H54 (cell line): ENCODE measurements around the gene SLC35G4.
"Not testable (repeated sequence)": the region's sequence is repeated elsewhere in the genome, so short reads cannot be mapped to it uniquely, and the experiment has no call there.

Experiments used
- DNase-seq: peaks from one replicate; pipeline ENCODE4 v3.0.0; 2011; ENCODE audit warnings: low spot score, mixed read lengths; ENCODE audit not compliant: insufficient read length
- FAIRE-seq: peaks from 3 replicates; lab custom pipeline; 2011; peaks lifted over from hg19 to GRCh38; lab: Jason Lieb, UNC
- POLR2A ChIP-seq: IDR thresholded peaks from 2 replicates; pipeline ENCODE4 v1.6.1; 2011; ENCODE audit warnings: low read depth, mild to moderate bottlenecking, low read length

SLC35G4 gene

GRCh38 chr18:11586896-11587295, 22.5 kb upstream of the SLC35G4 start:
- DNase-seq (no peak), FAIRE-seq (no peak)
- TF ChIP-seq POLR2A = no peak

- no peak for DNase-seq
- TF ChIP-seq POLR2A = no peak
- FAIRE-seq = no peak
Measured at GRCh38 chr18:11587432-11587831, 22.0 kb upstream of the SLC35G4 start.

DNA sequence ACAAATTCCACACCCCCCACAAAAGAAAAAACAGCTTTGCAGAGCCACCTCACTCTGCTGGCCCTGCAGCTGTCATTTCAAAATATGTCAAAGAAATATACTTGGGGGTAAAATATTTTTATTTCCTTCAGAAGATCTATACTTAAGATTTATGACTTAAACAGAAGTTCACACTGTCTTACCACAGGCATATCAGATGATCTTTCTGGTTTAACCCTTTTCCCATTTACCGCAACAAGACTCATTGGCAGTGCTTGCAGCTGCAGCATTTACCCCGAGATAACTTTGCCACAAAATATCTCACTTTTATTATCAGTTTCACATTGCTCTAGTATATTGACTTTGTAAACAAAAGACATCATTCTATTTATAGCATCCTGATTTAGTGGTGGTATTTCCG, 21.6 kb upstream of the SLC35G4 start:
- FAIRE-seq (no peak), DNase-seq (no peak)
- no peak for TF ChIP-seq POLR2A

DNA sequence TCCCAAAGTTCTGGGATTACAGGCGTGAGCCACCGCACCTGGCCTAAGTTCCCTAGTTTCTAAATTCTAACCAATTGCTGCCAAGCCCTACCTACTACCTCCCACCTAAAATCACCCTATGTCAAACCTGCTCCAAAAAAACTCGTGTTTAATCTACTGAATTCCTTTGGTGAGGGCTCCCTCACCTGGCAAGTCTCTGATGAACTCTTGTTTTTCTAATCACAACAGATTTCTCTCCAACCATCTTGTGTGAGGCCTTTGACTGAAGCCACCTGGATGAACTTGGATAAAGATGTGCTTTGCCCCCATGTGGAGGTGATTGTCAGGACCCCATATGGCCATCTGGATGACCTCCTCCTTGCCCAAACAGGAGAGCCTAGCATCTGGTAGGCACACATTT, 17.4 kb upstream of the SLC35G4 start:
- no peak for DNase-seq

DNA sequence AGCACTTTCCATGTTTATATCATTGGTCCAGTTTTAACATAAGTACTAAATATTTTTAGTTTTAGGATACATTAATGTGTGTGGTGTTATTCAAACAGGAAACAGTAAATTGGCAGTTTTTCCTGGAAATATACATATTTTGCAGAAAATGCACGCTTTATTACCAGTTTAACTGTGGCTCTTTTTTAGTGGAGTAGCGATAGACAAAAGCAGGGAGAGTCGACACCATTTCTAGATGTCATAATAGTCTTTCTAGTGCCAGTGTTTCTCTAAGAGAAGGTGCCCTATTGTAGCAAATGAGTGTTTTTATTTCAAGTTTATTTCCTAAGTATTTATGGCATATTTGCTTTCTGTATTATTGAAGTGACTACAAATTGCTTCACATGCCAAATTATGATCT, 9.1 kb upstream of the SLC35G4 start:
- TF ChIP-seq POLR2A = no peak
- FAIRE-seq (no peak), DNase-seq (no peak)

More for the DNA sequence above, 17.4 kb upstream of the SLC35G4 start:
- no peak for FAIRE-seq
- TF ChIP-seq POLR2A = no peak

- no peak for TF ChIP-seq POLR2A
- FAIRE-seq = no peak
- no peak for DNase-seq
Measured at GRCh38 chr18:11607906-11608305, 1.5 kb upstream of the SLC35G4 start.

DNA sequence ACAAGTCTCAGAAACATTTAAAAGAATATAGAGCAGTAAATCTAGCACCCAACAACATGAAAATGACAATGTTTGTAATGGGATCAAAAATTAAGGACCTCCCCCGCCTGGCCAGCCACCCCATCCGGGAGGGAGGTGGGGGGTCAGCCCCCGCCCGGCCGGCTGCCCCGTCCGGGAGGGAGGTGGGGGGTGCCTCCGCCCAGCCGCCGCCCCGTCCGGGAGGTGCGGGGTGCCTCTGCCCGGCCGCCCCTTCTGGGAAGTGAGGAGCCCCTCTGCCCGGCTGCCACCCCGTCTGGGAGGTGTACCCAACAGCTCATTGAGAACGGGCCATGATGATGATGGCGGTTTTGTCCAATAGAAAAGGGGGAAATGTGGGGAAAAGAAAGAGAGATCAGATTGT, 778 bp upstream of the SLC35G4 start:
- DNase-seq, FAIRE-seq: not testable (repeated sequence)

GRCh38 chr18:11613073-11613472, 3.7 kb downstream of the SLC35G4 start:
- not testable (repeated sequence) for DNase-seq, FAIRE-seq

DNA sequence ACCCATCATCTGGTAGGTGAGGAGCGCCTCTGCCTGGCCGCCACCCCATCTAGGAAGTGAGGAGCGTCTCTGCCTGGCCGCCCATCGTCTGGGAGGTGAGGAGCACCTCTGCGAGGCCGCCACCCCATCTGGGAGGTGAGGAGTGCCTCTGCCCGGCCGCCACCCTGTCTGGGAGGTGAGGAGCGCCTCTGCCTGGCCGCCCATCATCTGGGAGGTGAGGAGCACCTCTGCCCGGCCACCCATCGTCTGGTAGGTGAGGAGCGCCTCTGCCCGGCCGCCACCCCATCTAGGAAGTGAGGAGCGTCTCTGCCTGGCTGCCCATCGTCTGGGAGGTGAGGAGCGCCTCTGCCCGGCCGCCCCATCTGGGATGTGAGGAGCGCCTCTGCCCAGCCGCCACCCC, 4.2 kb downstream of the SLC35G4 start:
- DNase-seq, FAIRE-seq: not testable (repeated sequence)

DNA sequence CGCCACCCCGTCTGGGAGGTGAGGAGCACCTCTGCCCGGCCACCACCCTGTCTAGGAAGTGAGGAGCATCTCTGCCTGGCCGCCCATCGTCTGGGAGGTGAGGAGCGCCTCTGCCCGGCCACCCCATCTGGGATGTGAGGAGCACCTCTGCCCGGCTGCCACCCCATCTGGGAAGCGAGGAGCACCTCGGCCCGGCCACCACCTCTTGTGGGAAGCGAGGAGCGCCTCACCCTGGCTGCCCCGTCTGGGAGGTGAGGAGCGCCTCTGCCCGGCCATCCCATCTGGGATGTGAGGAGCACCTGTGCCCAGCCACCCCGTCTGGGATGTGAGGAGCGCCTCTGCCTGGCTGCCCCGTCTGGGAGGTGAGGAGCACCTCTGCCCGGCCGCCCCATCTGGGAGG, 4.6 kb downstream of the SLC35G4 start:
- DNase-seq, FAIRE-seq: not testable (repeated sequence)

GRCh38 chr18:11614981-11615380, 5.6 kb downstream of the SLC35G4 start:
- not testable (repeated sequence) for DNase-seq

DNA sequence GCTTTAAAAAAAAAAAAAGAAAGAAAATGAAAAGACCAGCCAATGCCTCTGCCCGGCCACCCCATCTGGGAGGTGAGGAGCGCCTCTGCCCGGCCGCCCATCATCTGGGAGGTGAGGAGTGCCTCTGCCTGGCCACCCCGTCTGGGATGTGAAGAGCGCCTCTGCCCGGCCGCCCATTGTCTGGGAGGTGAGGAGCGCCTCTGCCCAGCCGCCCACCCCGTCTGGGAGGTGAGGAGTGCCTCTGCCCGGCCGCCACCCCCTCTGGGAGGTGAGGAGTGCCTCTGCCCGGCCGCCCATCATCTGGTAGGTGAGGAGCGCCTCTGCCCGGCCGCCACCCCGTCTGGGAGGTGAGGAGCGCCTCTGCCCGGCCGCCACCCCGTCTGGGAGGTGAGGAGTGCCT, 37.9 kb downstream of the SLC35G4 start:
- FAIRE-seq, DNase-seq: not testable (repeated sequence)

More at GRCh38 chr18:11614981-11615380, 5.6 kb downstream of the SLC35G4 start:
- not testable (repeated sequence) for FAIRE-seq

GRCh38 chr18:11647804-11648203, 38.4 kb downstream of the SLC35G4 start:
- not testable (repeated sequence) for FAIRE-seq

GRCh38 chr18:11649839-11650238, 40.4 kb downstream of the SLC35G4 start:
- FAIRE-seq (no peak), DNase-seq (no peak)
- TF ChIP-seq POLR2A = no peak

More at GRCh38 chr18:11647804-11648203, 38.4 kb downstream of the SLC35G4 start:
- not testable (repeated sequence) for DNase-seq

GRCh38 chr18:11651899-11652298, 42.5 kb downstream of the SLC35G4 start:
- no peak for DNase-seq
- no peak for TF ChIP-seq POLR2A
- no peak for FAIRE-seq

- FAIRE-seq = no peak
- no peak for TF ChIP-seq POLR2A
Measured at GRCh38 chr18:11653521-11653920, 44.1 kb downstream of the SLC35G4 start.

More at GRCh38 chr18:11653521-11653920, 44.1 kb downstream of the SLC35G4 start:
- DNase-seq = no peak
